ENCODE results near the gene CYP3A7.
"Not testable (repeated sequence)": the region's sequence is repeated elsewhere in the genome, so short reads cannot be mapped to it uniquely, and the experiment has no call there.

CYP3A7 gene

GRCh38 chr7:99672573-99672972, 62.4 kb downstream of the CYP3A7 start:
- H3K4me3 ChIP-seq (replicated peaks in 1 of 2; ENCODE audit: low read depth in 2 of 2, low read length in 2 of 2): no peak overlapping the region
- no peak for DNase-seq (ENCODE audit: low read depth in 2 of 2)
- TF ChIP-seq, protein P1, sequence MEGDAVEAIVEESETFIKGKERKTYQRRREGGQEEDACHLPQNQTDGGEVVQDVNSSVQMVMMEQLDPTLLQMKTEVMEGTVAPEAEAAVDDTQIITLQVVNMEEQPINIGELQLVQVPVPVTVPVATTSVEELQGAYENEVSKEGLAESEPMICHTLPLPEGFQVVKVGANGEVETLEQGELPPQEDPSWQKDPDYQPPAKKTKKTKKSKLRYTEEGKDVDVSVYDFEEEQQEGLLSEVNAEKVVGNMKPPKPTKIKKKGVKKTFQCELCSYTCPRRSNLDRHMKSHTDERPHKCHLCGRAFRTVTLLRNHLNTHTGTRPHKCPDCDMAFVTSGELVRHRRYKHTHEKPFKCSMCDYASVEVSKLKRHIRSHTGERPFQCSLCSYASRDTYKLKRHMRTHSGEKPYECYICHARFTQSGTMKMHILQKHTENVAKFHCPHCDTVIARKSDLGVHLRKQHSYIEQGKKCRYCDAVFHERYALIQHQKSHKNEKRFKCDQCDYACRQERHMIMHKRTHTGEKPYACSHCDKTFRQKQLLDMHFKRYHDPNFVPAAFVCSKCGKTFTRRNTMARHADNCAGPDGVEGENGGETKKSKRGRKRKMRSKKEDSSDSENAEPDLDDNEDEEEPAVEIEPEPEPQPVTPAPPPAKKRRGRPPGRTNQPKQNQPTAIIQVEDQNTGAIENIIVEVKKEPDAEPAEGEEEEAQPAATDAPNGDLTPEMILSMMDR (IDR thresholded peaks at IDR 0.05; ENCODE audit: low read depth, low read length): no peak

DNA sequence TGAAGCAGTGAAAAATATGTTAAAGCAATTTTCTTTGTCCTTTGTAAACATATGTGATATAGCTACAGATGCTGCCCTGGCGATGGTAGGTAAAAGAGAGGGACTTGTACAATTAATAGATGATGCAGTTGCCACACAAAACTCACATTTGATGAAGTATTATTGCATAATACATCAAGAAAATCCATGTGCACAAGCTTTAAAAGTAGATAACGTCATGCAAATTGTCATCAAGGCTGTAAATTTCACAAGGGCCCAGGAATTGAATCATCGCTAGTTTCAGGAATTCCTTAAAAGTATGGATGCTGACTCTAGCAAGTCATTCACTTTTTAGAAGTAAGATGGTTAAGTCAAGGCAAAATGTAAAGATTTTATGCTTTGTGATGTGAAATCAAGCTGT, 65.2 kb downstream of the CYP3A7 start:
- TF ChIP-seq, protein P1 (IDR thresholded peaks at IDR 0.05; ENCODE audit: low read depth, low read length): no peak
- DNase-seq (ENCODE audit: low read depth in 2 of 2): no peak
- H3K4me3 ChIP-seq (replicated peaks in 1 of 2; ENCODE audit: low read depth in 2 of 2, low read length in 2 of 2): no peak overlapping the region

GRCh38 chr7:99668541-99668940, 66.5 kb downstream of the CYP3A7 start:
- no peak for DNase-seq (ENCODE audit: low read depth in 2 of 2)
- TF ChIP-seq, protein P1 (IDR thresholded peaks at IDR 0.05; ENCODE audit: low read depth, low read length): no peak
- no peak overlapping the region for H3K4me3 ChIP-seq (replicated peaks in 1 of 2; ENCODE audit: low read depth in 2 of 2, low read length in 2 of 2)

- H3K4me3 ChIP-seq (replicated peaks in 1 of 2; ENCODE audit: low read depth in 2 of 2, low read length in 2 of 2): no peak overlapping the region
- DNase-seq (ENCODE audit: low read depth in 2 of 2): no peak
- TF ChIP-seq, protein P1 (IDR thresholded peaks at IDR 0.05; ENCODE audit: low read depth, low read length): no peak
Observed at GRCh38 chr7:99667179-99667578, 67.8 kb downstream of the CYP3A7 start.

DNA sequence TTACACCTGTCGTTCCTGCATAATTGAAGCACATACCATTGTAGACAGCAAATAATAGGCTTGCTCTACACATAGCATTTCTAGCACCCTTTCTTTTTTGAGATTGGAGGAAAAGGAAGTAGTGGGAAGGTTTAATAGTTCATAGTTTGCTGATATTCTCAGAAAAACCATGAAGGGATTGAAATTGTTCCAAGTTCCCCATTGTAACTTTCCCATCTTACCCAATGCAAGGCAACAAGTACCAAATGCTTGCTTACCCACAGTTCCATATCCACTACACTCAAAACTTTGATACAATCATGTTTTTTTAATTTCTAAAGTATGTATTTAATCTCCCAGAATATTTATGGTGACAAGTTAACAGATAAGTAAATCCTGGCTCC, 69.0 kb downstream of the CYP3A7 start:
- H3K4me3 ChIP-seq (replicated peaks in 1 of 2; ENCODE audit: low read depth in 2 of 2, low read length in 2 of 2): no peak overlapping the region
- no peak for DNase-seq (ENCODE audit: low read depth in 2 of 2)
- TF ChIP-seq, protein P1 (IDR thresholded peaks at IDR 0.05; ENCODE audit: low read depth, low read length): no peak

DNA sequence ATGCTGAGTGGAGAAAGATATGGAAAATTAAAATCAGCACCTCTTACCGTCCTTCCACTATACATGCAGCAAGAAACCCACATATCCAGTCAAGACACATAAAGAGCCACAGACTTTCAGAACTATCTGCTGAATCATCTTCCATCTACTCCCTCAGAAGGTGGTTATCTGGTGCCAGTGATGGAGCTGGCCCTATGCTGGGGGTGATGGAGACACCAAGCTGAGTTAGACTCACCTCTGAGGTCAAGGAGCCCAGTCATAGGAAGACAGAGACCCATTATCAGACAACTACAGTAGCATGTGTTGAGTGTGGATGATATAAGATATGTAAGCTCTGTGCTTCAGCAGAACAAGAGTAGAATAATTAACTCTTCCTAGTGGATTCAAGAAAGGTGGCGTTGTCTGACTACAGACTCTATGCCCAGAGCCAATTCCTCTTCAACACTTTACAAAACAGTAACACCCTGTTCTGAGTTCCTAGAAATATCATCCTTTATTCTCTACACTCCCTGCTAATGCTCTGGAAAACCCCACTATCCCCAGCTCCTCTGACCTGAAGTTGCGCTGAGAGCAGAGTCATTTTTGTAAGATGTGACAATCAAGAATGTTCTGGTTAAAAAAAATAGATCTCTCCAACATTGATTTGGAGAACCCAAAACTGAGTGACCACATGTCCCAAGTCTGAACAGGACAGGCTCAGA, 69.5 kb downstream of the CYP3A7 start:
- TF ChIP-seq, protein P1 (IDR thresholded peaks at IDR 0.05; ENCODE audit: low read depth, low read length): no peak
- DNase-seq (ENCODE audit: low read depth in 2 of 2): no peak
- no peak overlapping the region for H3K4me3 ChIP-seq (replicated peaks in 1 of 2; ENCODE audit: low read depth in 2 of 2, low read length in 2 of 2)

- not testable (repeated sequence) for DNase-seq (ENCODE audit: low read depth in 2 of 2); H3K4me3 ChIP-seq (replicated peaks in 1 of 2; ENCODE audit: low read depth in 2 of 2, low read length in 2 of 2)
Observed at GRCh38 chr7:99657879-99658278, 77.1 kb downstream of the CYP3A7 start.
